KOPT-K1 (cell line): ENCODE results near the gene CCZ1.
"Not testable (repeated sequence)": the region's sequence is repeated elsewhere in the genome, so short reads cannot be mapped to it uniquely, and the experiment has no call there.

ENCODE experiments used
- H3K27ac ChIP-seq: fragments of 200-600 bp; sonication (generic); 2 replicates; pipeline ENCODE4 v1.5.1; 2016; ENCODE audit warnings: antibody characterized with exemption, mild to moderate bottlenecking, low read depth, low read length; ENCODE audit not compliant: poor library complexity, severe bottlenecking
- H3K36me3 ChIP-seq: fragments of 200-600 bp; sonication (generic); 2 replicates; pipeline ENCODE4 v1.5.1; 2017; ENCODE audit warnings: antibody characterized with exemption, mild to moderate bottlenecking, low read length, moderate library complexity; ENCODE audit not compliant: insufficient read depth
- H3K9me3 ChIP-seq: fragments of 200-600 bp; sonication (generic); 2 replicates; pipeline ENCODE4 v1.5.1; 2017; ENCODE audit warnings: antibody characterized with exemption, low read length, mild to moderate bottlenecking; ENCODE audit not compliant: insufficient read depth, poor library complexity, severe bottlenecking

The CCZ1 gene

DNA sequence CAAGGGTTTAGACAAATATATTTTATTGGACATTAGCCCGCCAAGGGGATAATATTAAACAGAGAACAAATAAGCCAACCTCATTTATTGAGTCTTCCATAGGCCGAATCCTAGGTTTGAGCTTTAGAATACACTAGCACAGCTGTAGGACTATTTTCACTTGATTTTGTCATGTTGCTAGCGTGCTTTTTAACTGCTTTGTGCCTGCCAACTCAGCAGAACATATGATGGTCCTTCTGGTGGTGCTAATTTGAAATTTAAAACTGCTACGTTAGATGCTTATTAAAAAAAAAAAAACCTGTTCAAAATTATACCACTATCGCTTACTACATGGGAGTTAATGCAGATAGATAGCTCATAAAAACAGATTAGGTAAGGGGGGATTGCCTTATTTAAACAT lies 14.1 kb upstream of the CCZ1 start:
- H3K36me3 ChIP-seq, H3K9me3 ChIP-seq, H3K27ac ChIP-seq: not testable (repeated sequence)

DNA sequence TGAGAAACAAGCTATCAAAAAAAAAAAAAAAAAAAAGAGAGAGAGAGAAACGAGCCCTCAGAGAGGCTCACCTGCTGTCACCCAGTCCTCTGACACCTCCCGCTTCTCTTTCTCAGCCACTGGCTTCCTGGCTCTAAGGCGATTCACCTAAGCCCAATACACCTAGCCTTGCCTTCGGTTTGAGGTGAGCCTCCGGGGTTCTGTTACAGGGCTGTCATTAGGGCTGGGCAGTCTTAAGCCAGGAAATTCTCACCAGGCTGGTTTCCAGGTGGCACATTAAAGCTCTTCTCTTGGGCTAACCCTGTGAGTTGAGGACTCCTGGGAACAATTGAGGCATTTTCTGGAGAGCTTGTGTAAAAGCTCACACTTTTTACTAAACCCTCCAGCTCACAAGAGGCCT lies 10.5 kb upstream of the CCZ1 start:
- H3K9me3 ChIP-seq, H3K27ac ChIP-seq, H3K36me3 ChIP-seq: not testable (repeated sequence)

DNA sequence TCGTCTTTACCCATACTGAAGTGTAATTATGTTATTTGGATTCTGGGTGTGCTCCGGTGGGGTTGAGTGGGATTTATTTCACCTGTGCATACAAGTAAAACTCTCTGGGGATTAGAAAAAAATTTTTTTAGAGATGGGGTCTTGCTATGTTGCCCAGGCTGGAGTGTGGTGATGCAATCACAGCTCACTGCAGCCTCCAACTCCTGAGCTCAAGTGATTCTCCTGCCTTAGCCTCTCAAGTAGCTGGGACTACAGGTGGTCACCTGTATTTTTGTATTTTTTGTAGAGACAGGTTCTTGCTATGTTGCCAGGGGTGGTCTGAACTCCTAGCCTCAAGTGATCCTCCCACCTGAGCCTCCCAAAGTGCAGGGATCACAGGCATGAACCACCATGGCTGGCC lies 8.3 kb upstream of the CCZ1 start:
- not testable (repeated sequence) for H3K27ac ChIP-seq, H3K36me3 ChIP-seq, H3K9me3 ChIP-seq

DNA sequence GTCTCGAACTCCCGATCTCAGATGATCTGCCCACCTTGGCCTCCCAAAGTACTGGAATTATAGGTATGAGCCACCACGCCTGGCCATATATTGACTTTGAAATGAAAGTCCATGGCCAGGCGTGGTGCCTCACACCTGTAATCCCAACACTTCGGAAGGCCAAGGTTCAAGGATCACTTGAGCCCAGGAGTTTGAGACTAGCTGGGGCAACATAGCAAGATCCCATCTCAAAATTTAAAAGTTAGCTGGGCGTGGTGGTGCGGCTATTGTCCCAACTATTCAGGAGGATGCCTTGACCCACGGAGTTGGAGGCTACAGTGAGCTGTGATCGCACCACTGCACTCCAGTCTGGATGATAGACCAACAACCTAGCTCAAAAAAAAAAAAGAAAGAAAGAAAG lies 6.0 kb upstream of the CCZ1 start:
- no peaks in the 10 kb centered on the region for H3K36me3 ChIP-seq
- H3K9me3 ChIP-seq: no peaks in the 10 kb centered on the region
- H3K27ac ChIP-seq: no peak overlapping the region

DNA sequence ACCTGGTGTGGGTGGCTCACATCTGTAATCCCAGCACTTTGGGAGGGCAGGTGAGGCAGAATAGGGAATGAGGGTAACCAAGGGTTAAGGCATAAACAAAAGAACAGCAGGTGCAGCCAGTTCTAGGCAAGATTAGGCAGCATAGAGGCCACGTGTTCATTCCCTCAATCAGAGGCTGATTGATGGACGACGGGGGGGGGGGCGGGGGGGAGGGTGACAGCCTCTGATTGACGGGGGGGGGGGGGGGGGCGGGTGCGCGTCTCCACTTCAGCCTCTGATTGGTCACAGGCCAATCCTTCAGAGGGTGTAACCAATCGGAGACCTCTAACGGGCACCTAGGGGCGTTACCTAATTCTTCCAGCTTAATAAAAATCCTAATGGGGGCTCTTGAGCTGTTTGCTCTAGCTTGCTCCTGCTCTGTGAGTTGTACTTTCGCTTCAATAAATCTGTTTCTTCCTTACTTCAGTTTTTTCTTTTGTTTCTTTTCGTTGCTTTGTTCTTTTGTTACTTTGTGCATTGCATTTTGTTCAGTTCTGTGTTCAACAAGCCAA lies 1.1 kb upstream of the CCZ1 start:
- not testable (repeated sequence) for H3K36me3 ChIP-seq, H3K9me3 ChIP-seq
- H3K27ac ChIP-seq: peak overlapping the region; percentile 14

DNA sequence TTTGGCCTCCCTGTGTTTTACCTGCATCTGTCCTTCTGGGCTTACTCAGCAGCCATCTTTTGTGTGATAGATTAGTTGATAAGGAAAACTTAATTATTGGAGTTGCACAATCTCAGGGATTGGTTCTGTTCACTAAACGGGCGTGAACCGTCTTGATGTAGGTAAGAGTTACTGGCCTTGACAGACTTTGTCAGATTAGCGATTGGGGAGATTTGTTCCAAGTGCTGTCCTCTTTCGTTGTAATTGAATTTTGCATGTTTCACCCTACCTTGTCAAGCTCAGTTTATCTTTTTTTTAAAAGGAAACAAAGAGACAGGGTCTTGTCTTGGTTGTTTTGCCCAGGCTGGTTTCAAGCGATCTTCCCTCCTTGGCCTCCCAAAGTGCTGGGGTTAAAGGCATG lies 4.5 kb downstream of the CCZ1 start:
- H3K27ac ChIP-seq, H3K9me3 ChIP-seq: not testable (repeated sequence)

DNA sequence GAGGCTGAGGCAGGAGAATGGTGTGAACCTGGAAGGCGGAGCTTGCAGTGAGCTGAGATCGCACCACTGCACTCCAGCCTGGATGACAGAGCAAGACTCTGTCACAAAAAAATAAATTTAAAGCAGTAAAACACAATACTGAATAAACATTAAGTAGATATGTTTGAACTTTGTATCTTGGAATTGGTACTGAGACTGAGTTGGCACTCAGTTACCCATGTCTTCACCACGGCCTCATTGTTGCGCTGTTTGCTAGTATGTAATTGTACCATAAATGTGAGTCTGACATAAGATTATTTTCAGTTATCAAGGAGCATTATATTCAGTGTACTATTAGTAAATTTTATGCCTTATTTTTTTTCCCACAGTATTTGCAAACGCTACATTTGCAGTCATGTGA lies 6.2 kb downstream of the CCZ1 start:
- H3K27ac ChIP-seq, H3K36me3 ChIP-seq, H3K9me3 ChIP-seq: not testable (repeated sequence)

More for the DNA sequence above, 4.5 kb downstream of the CCZ1 start:
- not testable (repeated sequence) for H3K36me3 ChIP-seq

DNA sequence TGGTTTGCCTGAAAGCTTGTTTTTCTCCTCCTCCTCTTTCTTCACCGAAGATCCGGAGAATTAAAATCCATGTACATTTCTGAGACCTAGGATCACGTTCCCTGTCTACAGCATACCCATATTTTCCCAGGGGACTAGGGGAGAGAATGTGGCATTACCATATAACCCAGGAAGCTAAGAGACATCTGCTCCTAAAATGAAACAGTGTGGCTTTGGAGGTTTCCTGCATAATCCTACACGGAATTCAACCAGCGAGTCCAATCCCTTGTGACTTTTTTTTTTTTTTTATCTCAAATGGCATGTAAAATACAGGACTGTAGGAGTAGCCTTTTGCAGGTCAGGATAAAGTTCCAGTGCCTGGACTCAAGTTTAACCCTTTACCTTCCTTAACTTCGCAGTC lies 10.3 kb downstream of the CCZ1 start:
- not testable (repeated sequence) for H3K36me3 ChIP-seq, H3K27ac ChIP-seq, H3K9me3 ChIP-seq

DNA sequence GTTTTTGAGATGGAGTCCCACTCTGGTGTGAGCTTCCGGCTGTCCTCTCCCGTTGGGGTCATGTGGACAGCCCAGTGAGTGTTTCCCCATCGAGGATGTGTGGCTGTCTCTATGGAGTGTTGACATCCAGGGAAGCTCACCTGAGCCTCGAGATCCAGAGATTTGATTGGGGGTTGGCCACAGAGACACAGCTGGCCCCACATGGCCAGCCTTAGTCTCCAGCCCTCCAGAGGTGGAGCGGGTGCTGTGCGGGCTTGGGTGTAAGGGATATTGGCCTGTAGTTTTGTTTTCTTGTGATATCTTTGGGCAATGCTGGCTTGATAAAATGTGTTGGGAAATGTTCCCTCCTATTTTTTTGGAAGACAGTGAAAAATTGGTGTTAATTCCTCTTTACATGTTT lies 18.0 kb downstream of the CCZ1 start:
- H3K9me3 ChIP-seq, H3K27ac ChIP-seq, H3K36me3 ChIP-seq: not testable (repeated sequence)

DNA sequence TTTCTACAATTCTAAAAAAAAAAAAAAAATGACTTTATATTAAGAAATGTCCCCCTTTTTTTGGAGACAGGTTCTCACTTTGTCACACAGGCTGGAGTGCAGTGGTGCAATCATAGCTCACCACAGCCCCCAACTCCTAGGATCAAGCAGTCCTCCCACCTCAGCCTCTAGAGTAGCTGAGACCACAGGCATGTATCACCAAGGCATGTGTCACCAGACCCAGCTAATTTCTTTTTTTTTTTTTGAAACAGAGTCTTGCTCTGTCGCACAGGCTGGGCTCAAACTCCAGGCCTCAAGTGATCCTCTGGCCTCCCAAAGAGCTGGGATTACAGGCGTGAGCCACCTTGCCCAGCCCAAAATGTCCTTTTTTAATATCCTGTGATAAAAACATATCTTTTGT lies 25.6 kb downstream of the CCZ1 start:
- not testable (repeated sequence) for H3K9me3 ChIP-seq, H3K36me3 ChIP-seq, H3K27ac ChIP-seq

DNA sequence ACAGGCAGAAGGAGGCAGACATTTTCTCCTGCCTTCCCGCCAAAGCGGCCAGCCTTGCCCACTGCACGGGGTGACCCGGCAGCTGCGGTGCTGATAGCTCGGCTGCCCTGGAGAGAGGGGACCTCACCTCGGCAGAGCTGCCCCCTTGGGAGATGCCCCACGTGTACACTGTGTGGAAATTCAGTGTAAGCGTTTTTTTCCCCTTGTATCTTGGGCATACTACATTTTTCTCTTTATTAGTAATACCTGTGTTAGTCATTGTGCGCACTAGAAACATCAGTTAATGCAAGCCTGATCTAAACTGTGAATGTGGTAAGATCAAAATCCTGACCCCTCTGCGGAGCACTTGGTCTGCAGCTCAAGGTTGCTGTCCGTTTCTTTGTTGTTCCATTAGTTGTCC lies 26.1 kb downstream of the CCZ1 start:
- not testable (repeated sequence) for H3K36me3 ChIP-seq, H3K9me3 ChIP-seq, H3K27ac ChIP-seq

DNA sequence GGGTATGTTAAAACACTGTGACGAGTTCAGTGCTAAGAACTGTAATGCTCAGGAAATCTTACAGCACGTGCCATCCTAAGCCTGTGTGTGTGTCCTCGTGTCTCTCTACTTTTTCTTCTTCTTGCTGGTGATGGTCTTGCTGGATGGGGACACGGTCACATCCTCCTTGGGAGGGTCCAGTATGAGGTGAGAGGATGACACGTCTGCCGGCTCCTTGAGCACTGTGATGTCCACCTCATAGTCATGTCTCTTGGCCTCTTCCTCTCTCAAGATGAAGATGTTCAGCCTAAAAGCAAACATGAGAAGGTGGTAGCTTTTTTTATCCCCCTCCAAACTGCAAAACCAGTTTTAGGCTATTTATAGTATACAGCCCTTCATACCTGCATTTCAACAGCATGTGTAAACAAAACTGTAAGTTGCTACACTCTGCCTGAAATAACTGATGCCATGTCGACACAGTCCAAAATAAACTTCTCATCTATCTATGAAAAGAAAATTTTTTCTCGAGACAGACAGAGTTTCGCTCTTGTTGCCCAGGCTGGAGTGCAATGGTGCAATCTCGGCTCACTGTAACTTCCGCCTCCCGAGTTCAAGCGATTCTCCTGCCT lies 27.8 kb downstream of the CCZ1 start:
- not testable (repeated sequence) for H3K36me3 ChIP-seq, H3K27ac ChIP-seq, H3K9me3 ChIP-seq

DNA sequence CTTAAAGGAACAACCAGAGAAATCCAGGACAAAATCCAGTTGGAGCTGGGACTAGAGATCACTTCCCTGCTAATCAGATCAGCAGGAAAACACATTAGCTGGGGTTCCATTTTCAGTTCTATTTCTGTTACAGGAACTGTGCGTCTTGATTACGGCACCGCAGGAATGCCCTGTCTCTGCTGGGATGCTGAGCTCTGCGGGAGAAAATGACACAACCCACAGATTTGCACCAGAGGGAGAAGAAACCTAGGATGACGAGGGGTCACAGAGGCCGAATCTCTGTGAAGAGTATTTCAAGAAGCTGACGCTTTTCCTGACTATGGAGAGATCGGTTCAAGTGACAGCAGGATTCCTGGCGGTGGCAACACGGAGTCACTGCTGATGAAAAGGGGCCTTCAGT lies 31.8 kb downstream of the CCZ1 start:
- not testable (repeated sequence) for H3K36me3 ChIP-seq, H3K27ac ChIP-seq, H3K9me3 ChIP-seq

DNA sequence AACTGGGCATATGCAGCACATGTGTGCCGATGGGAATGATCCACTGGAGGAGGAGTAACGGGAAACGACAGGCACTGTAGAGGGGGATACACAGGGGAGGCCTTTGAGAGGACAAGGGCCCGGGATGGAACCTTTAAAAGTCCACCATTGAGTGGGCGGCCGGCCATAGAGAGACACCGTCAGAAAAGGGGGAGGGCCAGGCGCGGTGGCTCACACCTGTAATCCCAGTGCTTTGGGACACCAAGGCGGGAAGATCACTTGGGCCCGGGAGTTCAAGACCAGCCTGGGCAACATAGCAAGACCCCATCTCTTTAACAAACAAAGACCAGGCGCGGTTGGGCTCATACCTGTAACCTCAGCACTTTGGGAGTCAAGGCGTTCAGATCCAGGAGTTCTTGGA lies 32.7 kb downstream of the CCZ1 start:
- not testable (repeated sequence) for H3K27ac ChIP-seq, H3K36me3 ChIP-seq, H3K9me3 ChIP-seq

DNA sequence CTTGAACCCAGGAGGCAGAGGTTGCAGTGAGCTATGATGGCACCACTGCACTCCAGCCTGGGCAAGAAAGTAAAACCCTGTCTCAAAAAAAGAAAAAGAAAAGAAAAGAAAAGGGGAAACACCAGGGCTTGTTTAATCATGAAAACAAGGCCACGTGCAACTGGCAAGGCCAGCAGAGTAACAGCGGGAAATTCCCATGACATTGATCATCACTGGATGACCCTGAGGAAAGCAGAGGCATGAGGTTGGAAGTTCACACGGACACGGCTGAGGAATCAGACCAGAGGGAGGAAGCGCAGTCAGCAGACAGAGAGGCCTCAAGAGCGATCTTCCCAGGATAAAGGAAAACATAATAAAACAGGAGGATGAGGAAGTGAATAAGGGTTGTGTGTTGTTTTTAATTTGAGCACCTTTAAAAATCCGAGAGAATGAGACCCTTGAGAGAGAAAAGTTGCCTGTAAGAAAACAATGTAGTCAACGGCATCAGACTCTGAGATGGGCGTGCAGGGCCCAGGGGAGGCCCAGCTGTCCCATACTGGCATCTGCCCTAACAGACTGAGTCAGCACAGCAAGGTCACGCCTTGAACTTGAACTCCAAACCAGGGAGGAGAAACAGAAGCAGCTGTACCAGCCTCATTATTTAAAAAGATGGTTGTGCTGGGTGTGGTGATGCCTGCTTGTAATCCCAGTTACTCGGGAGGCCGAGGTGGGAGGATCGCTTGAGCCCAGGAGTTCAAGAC lies 33.5 kb downstream of the CCZ1 start:
- not testable (repeated sequence) for H3K9me3 ChIP-seq, H3K27ac ChIP-seq, H3K36me3 ChIP-seq

DNA sequence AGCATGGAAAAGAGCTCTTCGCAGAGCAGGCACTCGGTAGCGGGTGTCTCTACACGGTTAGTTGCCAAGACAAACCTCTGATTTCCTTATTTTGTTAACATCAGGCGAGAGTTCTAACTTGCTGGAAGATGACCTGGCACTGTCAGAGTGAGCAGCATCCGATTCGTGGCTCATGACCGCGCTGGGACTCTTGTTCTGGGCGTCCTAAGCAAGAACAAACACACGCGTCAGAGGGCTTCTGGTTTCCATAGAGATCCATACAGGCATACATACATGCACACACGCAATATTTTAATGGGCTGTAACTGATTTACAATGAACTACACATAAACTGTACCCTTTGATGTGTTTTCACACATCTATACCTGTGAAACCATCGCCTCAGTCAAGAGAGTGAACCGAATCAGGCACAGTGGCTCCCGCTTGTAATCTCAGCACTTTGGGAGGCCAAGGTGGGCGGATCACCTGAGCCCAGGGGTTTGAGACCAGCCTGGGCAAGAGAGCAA lies 36.5 kb downstream of the CCZ1 start:
- H3K27ac ChIP-seq, H3K36me3 ChIP-seq, H3K9me3 ChIP-seq: not testable (repeated sequence)
